CD4-positive, alpha-beta T cell treated with Interleukin-4 for 1 hour (primary cell): Measurements from ENCODE around the gene TRIP6.

ENCODE experiments used
- DNase-seq, 2 donors: peaks; one replicate each; pipeline ENCODE4 v3.0.0-alpha.2; 2020 to 2022

The TRIP6 gene

DNA sequence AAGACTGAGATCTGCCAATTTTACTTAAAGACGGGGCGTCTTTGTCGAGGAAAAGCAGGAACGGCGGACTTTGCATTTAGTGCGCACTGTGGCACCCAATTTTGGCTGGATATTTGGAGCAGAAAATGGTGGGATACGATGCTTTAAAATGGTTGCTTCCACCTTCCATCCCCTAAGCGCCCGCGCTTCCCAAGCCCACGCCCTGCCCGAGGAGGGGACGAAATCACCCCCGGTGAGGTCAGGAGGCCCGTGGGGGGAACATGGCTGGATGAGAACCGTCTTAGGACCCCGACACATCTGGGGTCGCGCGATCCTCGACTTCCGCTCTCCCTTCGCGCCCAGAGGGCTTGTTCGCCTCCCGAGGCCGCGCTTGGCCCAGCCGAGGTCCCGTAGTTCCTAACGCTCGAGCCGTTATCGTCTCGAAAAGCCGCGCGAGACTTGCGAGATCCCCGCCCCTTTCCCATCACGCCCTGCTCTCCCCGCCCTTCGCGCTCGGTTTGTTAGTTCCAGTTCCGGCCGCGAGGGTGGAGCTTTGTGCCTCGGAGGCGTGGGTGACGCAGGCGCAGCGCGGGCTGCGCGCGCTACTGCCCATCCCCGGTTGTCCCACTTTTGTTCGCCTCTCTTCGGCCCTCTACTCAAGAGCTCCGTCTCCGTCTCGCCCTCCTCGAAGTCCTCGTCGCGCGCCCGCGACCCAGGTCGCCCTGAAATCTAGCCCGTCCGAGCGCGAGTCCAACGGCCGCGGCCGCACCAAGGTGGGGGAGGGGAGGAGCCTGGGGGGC, 7.6 kb downstream of the TRIP6 start, which contains the start of gene SRRT:
SRRT (plus strand) TSS at position 527 of the 779 bp plus-strand sequence. CDS start 488 bp downstream, outside the sequence.
- peak; percentile 98 for DNase-seq

DNA sequence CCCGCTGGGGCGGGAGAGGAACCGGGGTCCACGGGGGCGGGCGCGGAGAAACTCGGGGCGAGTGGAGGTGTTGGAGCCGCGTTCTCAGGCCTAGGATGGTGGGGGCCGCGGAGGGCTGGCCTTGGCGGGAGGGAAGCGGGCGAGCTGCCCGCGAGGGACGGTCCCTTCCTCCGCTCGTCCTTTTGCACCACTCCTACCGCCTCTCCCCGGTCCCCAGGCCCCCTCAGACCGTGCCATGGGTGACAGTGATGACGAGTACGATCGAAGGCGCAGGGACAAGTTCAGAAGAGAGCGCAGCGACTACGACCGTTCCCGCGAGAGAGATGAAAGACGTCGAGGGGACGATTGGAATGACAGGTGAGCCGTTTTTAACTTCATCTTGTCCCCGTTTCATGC, 8.2 kb downstream of the TRIP6 start:
- peak in 1 of 2 donors; percentile 42 for DNase-seq

DNA sequence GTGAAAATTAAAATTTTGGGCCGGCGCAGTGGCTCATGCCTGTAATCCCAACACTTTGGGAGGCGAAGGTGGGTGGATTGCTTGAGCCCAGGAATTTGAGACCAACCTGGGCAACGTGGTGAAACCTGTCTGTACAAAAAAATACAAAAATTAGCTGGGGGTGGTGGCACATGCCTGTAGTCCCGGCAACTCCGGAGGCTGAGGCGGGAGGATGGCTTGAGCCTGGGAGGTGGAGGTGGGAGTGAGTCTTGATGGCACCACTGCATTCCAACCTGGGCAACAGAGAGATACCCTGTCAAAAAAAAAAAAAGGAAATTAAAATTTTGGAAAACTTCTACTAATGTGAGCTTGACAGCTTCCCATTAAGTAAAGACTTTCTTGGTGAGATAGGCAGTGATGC, 10.8 kb downstream of the TRIP6 start:
- no peak for DNase-seq

DNA sequence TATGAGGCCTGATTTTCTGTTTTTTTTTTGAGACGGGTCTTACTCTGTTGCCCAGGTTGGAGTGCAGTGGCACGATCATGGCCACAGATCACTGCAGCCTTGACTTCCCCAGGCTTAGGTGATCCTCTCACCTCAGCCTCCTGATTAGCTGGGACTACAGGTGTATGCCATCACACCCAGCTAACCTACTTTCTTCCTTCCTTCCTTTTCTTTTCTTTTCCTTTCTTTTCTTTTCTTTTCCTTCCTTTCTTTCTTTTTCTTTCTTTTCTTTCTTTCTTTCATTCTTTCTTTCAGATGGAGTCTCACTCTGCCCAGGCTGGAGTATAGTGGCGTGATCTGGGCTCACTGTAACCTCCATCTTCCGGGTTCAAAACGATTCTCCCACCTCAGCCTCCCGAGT, 11.5 kb downstream of the TRIP6 start:
- DNase-seq: no peak

DNA sequence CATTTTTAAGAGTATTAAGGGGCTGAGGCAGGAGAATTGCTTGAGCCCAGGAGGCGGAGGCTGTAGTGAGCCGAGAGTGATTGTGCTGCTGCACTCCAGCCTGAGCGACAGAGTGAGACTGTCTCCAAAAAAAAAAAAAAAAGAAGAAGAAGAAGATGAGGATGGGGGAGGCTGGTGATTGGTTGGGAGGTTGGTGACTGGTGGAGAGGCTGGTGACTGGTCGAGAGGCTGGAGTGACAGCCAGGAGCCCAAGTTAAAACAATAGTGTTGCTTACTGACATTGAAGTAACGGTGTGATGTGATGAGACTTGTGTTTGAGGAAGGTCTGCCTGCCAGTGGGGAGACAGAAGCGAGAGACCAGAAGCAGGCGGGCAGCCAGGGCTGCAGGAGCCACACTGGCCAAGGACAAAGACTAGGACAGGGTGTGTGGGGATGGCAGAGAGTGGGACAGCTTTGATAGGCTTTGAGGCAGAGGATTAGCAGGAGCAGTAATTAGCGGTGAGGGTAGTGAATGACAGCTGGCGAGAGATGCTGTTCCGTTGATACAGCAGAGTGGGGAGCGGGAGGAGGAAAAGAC, 12.6 kb downstream of the TRIP6 start:
- DNase-seq: no peak

DNA sequence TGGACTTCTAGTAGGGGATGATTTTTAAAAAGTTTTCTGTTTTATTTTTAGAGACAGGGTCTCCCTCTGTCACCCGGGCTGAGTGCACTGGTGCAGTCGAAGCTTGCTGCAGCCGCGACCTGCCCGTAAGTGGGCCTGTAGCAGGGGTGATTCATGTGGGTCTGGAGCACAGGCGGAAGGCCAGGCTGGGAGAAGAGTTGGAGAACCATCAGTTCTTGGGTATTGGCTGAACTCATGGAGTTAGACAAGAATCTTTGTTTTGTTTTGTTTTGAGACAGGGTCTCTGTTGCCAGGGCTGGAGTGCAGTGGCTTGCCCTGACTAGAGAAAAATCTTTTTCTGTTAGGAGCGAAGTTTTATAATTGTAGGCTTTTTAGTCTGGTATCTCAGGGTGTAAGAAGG, 13.5 kb downstream of the TRIP6 start:
- no peak for DNase-seq

DNA sequence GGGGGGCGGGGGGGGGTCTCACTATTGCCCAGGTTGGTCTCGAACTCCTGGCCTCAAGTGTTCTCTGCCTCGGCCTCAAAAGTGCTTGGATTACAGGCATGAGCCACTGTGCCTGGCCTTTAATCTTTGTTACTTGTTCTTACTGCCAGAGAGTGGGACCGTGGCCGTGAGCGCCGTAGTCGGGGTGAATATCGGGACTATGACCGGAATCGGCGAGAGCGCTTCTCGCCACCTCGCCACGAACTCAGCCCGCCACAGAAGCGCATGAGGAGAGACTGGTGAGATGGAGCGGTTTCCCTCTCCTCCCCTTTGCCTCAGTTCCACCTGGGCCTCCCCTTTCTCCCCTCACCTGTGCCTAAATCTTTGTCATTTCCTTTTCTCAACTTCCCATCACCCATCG, 13.9 kb downstream of the TRIP6 start:
- DNase-seq: no peak

DNA sequence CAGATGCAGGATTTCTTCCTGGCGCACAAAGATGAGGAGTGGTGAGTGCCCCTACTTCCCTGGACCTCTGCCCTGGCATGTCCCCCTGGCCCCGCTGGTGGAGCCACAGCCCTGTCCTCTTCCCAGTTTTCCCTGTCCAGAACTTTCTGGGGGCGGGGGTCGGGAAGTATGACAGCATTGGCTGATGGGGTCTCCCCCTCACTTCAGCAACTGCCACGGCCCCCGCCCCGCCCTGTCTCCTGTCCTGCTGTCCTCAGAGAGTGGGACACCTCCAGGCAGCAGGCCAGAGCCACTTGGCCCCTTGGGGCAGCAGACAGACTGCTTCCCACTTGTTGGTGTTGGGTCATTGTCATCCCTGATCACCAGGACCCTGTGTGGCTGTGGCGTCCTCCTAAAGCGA, 15.0 kb downstream of the TRIP6 start:
- no peak for DNase-seq

DNA sequence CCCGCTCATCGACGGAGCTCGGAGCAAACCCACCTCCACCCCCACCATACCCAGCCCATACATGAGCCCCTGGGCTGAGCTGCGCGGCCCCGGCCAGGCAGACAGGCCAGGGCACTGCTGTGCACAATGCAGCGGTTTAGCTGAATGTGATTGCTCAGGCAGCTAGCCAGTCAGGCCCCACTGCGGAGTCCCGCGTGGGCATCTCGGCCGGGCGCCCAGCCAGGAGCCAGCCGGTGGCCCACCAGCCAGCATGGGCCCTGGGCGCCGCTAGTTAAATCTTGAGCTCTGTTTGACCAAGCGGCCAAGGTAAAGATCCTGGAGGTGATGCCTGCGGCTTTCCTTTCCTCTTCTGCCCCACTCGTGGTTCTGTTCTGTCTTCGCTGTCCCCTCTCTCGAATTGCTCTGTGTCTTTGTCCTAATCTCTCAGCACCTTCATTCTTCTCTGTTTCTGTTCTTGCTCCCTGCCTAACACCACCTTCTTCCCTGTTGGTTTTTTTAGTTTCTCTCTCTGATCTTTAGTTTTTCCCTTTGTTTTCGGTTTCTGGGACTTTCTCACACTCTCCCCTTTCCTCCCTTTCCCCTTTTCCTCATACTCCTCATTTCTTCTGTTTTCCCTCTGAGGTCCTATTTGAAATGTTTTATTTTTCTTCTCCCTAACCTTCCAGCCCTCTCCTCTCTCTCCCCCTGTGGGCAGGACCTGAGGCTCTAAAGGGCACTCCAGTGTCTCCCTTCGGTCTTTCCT, 15.8 kb downstream of the TRIP6 start:
- no peak for DNase-seq

DNA sequence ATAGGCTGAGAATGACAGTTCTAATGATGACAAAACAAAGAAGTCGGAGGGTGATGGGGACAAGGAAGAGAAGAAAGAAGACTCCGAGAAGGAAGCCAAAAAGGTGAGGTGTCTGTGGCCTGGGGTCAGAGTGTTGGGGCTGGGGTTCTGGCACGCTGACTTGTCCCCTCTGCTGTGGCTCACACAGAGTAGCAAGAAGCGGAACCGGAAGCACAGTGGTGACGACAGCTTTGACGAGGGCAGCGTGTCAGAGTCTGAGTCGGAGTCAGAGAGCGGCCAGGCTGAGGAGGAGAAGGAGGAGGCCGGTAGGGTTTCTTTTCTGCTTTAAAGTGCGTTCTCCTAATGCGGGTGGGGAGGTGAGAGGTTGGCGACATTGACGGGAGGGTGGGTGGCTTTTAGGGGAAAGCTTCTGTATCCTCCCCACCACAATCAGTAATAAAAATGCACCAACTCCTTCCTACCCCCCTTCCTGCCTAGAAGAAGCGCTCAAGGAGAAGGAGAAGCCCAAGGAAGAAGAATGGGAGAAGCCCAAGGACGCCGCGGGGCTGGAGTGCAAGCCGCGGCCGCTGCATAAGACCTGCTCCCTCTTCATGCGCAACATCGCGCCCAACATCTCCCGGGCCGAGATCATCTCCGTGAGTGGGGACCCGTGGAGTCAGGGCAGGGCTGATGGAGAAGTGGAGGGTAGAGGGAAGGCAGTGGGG, 17.7 kb downstream of the TRIP6 start:
- peak; percentile 69 to 79 for DNase-seq

DNA sequence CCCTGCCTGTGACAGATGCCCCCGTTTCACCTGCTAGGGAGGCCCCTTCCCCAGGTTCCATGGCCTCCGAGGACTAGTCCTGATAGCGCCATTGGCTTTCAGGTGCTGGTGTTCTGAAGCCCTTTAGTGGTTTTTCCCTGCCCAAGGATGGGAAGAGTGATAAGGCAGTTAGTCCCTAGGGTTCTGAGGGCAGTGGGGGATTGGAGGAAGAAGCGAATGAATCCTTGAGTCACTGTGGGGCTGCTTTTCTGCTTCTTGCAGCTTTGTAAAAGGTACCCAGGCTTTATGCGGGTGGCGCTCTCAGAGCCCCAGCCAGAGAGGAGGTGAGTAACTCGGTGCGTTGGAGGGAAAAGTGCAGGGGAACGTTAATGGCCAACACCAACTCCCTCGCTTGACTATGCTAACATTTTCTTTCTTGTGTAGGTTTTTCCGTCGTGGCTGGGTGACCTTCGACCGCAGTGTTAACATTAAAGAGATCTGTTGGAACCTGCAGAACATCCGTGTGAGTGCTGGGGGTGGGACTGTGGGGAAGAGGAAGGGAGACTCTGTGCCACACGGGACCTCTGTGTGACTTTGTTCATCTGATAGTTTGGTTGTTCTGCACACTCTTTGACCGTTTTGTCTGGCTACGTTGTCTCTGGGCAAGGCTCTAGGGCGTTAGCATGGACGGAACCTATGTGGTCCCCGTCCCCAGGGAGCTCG, 18.4 kb downstream of the TRIP6 start:
- DNase-seq: no peak

DNA sequence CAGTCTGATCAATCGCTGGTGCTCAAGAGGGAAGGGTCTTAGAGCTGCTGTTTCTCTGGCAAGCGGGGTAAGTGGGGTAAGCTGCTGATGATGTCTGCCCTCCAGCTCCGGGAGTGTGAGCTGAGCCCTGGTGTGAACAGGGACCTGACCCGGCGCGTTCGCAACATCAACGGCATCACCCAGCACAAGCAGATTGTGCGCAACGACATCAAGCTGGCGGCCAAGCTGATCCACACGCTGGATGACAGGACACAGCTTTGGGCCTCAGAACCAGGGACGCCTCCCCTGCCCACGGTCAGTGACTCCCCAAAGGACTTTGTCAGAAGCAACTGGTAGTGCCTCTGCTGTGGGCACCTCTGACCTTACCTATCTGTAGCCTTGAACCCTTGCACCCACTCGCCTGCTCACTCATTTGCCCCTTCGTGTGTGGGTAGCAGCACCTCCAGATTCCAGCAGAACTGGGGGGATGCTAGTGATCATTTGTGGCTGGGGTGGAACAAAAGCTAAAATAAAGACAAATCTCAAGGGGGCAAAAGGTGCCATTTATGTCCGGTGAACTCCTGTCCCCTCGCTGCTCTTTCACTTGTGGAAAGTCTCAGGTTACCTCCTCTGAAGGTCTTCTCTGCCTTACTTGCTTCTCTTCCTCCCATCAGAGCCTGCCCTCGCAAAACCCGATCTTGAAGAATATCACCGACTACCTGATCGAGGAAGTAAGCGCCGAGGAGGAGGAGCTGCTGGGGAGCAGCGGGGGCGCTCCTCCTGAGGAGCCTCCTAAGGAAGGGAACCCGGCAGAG, 19.2 kb downstream of the TRIP6 start:
- no peak for DNase-seq

DNA sequence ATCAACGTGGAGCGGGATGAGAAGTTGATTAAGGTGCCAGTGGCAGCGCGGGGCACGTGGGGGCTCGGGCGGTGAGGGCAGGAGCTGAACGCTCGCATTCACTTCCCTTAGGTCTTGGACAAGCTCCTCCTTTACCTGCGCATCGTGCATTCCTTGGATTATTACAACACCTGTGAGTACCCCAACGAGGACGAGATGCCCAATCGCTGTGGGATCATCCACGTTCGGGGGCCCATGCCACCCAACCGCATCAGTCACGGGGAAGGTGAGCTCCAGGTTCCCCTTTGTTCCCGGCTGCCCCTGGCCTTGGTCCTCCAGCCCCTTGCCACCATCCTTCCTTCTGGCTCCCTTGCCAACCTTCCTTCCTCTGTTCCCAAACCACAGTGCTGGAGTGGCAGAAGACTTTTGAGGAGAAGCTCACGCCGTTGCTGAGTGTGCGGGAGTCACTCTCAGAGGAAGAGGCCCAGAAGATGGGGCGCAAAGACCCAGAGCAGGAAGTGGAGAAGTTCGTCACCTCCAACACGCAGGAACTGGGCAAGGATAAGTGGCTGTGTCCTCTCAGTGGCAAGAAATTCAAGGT, 19.8 kb downstream of the TRIP6 start:
- no peak for DNase-seq

DNA sequence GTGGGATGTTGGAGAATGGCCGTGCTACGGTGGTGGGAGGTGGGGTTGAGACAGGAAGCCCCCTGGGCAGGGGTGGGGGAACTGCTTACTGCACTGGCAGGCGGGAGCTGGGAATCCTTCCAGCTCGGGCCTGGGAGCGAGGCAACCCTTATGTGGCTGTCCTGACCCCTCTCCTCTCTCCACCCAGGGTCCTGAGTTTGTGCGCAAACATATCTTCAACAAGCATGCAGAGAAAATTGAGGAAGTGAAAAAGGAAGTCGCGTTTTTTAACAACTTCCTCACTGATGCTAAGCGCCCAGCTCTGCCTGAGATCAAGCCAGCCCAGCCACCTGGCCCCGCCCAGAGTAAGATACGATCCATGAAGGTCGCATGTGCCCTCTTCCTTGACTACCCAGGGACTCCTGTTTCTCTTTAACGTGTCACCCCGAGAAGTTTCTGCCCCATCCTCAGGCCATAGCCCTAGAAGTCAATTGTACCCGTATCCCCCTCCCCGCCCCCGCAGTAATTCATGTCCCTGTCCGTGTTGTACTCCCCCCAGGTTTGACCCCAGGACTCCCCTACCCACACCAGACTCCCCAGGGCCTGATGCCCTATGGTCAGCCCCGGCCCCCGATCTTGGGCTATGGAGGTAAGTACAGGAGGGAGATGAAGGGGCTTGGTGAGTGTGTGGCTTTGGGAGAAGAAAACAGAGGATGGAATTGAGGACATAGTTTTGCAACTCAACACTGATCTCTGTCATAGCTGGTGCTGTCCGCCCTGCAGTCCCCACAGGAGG, 20.5 kb downstream of the TRIP6 start:
- peak; percentile 76 to 79 for DNase-seq

DNA sequence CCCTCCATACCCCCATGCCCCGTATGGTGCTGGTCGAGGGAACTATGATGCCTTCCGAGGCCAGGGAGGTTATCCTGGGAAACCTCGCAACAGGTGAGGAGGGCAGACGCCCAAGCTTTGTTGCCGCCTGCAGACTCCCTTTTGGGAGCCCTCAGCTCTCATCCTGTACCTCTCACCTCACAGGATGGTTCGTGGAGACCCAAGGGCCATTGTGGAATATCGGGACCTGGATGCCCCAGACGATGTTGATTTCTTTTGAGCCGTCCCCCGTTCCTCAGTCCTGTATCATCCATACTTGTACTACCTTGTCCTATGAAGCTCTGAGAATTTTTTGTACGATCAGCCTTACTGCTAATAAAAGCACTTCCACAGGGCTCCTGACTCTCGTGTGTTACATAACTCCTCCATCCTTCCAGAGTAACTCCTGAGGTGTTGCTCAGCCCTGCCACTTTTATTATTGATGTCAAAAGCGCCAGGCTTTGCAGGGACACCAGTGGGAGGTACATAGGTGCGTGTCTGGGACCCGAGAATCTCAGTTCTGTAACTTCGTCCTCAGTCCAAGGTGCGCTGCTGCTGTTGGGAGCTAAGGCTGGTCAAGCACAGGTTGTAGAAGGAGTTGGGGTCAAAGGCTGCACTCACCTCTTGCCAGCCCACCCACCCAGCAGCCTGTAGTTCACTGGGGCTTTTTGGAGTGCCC, 21.3 kb downstream of the TRIP6 start:
- DNase-seq: no peak

DNA sequence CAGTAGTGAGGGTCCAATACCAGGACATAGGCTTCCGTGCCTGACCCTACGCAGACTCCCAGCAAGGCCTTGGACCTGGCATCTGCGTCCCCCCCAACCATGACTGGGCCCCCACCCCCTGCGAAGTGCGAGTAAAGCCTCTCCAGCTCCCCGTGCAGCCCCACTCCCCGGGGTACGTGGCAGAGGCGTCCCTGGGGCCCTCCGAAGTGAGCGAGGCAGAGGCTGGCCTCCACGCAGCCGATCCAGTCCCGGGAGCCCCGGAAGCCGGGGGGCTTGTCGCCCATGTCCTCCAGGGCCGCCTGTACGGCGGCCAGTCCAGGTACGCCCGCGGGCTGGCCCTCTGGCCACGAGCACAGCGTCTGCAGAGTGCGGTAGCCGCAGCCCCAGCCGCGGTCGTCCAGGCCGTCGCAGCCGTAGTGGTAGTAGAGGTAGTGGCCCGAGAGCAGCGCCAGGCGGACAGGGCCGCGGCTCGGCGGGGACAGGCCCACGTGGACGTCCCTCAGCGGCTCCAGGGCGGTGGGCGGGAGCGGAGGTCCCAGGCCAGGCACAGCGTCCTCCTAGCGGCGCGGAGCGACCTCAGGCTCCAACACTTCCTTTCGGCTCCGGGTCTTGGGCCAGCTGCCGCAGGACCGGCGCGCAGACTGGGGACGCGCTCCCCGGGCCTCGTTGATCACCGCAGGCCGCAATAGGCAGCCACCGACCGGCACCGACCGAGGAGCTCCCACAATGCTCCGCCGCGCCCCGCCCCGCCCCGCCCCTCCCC, 22.0 kb downstream of the TRIP6 start, which contains the start of gene UFSP1:
UFSP1 (minus strand) TSS at position 728 of the 763 bp plus-strand sequence; CDS start at position 284, 444 bp downstream.
- no peak for DNase-seq

DNA sequence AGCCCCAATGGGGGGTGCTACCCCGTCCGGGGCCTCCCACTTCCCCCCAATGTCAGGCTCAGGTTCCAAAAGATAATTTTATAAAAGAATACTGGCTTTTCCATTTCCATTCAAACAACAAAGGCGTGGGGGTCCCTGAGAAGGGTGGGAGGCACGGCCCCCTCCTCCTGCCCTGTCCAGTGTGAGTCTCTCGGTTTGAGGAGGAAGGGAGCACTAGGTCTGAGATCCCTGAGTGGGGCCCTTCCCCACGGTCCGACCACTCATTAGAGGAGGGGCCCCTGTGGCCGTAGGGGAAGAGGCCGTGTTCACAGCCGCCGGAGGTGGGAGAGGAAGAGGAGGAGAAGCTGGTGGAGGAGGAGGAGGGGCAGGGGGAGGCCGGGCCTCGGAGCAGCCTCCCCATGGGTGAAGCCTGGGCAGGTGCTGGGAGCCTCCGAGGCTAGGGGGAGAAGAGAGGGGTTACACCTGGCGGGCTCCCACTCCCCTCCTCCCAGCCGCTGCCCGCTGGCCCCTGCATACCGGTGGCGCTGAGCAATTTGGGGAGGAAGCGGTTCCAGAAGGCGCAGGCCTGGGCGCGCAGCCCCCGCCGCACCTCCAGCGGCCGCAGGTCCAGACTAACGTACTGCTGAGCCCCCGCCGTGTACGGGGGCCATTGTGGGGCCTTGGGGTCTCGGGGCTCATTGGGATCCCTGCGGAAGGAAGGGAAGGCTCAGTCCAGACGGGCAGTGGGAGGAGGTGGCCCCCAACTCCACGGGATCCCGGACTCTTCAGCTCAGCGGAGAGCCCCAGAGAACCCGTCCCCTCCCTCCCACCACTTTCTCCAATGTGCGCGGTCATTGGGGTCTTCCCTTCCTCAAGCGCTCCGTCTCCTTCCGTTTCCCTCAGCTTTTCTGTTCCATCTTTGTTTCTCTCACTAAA, 23.7 kb downstream of the TRIP6 start:
- no peak for DNase-seq
